HEK293 (cell line): ENCODE results near the gene TCF7.

Experiments used
- CTCF ChIP-seq: fragments of 450-650 bp; formaldehyde crosslinking; IDR thresholded peaks from 2 replicates; pipeline ENCODE4 v1.5.1; 2016; ENCODE audit warnings: missing biosample characterization, missing genetic modification characterization
- OVOL3 ChIP-seq: fragments of 450-650 bp; formaldehyde crosslinking; IDR thresholded peaks from 2 replicates; pipeline ENCODE4 v1.5.1; 2016; ENCODE audit warnings: missing biosample characterization, missing genetic modification characterization
- REST ChIP-seq: fragments of 450-650 bp; formaldehyde crosslinking; IDR thresholded peaks from 2 replicates; pipeline ENCODE4 v1.5.1; 2016; ENCODE audit warnings: missing biosample characterization, missing genetic modification characterization
- ZBTB21 ChIP-seq: fragments of 450-650 bp; formaldehyde crosslinking; IDR thresholded peaks from 2 replicates; pipeline ENCODE4 v1.5.1; 2017; ENCODE audit warnings: missing biosample characterization, missing genetic modification characterization
- ZNF302 ChIP-seq: fragments of 450-650 bp; formaldehyde crosslinking; IDR thresholded peaks from 2 replicates; pipeline ENCODE4 v1.5.1; 2016; ENCODE audit warnings: missing biosample characterization, missing genetic modification characterization, low read depth

- TF ChIP-seq CTCF (no peak), ZNF302 (tag by site-specific recombination) (no peak), ZBTB21 (no peak), REST (tag by site-specific recombination) (no peak), OVOL3 (tag by site-specific recombination) (no peak)
Measured at GRCh38 chr5:134128648-134128995, 14.1 kb downstream of the TCF7 start.
